GM21526 (cell line): ENCODE results near the gene RPH3AL.

Source experiments
- ATAC-seq: cut with Tn5 transposase; IDR thresholded peaks from one replicate; pipeline ENCODE4 v1.9.1; 2021; ENCODE audit warnings: moderate library complexity; ENCODE audit not compliant: unreplicated experiment, low FRiP score

RPH3AL gene

GRCh38 chr17:266219-266618 is 86.4 kb downstream of the RPH3AL start:
- no peak for ATAC-seq

- no peak for ATAC-seq
Observed at GRCh38 chr17:265718-266117, 86.9 kb downstream of the RPH3AL start.

GRCh38 chr17:263773-264172 is 88.8 kb downstream of the RPH3AL start:
- no peak for ATAC-seq

DNA sequence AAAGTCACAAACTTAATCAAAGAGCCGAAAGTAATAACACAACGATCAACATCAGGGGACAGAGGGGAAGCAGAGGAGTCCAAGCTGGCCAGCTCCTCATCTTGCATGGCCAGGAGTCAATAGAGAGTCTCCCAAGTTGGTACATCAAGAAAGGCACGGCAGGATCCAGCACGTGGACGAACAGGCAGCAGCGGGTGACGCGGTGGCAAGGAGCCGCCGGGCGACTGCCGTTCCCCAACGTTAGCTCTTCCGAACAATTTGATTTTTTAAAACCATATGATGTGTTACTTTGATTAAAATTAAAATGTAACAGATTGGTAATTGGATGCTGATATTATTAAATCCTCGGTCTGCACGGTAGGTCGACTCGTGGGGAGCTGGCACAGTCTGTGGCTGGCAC is 89.3 kb downstream of the RPH3AL start:
- no peak for ATAC-seq

- ATAC-seq = no peak
Observed at GRCh38 chr17:261635-262034, 91.0 kb downstream of the RPH3AL start.

- no peak for ATAC-seq
Observed at GRCh38 chr17:260944-261343, 91.7 kb downstream of the RPH3AL start.

GRCh38 chr17:260031-260791 is 92.4 kb downstream of the RPH3AL start:
- ATAC-seq = no peak

- ATAC-seq = no peak
Observed at GRCh38 chr17:259341-259976, 93.1 kb downstream of the RPH3AL start.

DNA sequence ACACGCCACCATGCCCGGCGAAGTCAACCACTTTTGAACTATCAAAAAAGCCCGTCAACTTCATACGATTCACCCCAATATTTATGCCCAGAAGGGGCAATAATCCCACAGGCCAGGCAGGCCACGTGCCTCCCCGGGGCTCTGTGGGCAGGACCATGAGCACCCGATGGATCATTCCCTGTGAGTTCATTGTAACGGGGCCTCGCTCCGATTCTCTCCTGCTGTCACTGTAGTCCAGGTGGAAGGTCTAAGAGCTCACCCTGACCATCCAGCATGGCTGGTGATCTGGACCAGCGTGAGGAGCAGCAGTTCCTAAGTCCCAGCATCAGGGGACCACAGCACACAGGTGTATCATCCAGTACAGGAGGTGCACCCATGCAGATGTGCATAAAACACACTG is 93.7 kb downstream of the RPH3AL start:
- ATAC-seq = no peak

DNA sequence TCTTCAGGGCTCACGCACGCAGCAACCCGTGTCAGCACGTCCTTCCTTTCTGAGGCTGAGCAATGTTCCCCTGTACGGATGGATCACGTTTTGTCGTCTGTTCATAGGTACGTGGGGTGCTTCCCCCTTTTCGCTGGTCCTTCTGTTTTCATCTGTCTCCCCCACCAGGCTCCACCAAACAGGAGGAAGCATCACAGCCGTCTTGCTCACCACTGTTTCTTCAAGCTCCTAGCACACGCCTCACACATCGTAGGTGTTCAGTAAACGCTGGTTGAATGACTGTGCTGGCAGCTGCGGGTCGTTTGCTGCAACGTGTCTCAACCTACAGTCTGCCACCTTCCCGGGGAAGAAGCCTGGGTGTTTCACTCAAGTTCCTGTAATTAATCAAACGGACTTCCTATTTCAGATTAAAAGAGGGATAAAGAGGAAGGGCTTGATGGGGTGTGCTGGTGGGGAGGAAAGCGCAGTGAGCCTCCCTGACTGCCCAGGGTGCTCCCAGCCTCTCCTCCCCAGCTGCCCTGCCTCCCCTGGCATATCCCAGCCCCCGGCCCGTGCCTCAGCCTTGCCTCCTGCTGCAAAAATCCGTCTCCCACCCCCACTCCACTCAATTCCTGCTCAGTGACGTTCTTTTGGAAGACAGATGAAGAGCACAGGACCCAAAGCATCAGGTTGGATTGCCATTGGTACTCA is 94.4 kb downstream of the RPH3AL start:
- ATAC-seq = no peak

- no peak for ATAC-seq
Observed at GRCh38 chr17:253091-253846, 99.3 kb downstream of the RPH3AL start.

GRCh38 chr17:252456-252855 is 100.2 kb downstream of the RPH3AL start:
- no peak for ATAC-seq

DNA sequence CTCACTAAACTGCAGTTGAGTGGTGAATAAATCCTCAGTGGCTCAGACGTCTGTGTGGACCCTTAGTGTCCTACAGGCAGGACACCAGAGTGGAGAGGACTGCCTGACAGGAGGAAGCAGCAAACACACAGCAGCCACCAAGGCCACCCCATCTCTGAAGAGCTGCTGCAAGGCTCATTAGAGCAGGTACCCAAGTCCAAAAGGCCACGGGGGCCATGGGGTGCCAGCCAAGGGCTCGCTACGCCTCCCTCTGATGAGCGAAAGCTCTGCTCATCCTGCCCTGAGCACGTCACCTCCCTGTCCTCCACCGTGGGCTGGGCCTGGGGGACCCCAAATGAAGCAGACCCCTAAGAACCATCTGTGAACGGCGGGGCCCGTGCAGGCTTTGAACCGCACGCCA is 101.1 kb downstream of the RPH3AL start:
- ATAC-seq = no peak

- no peak for ATAC-seq
Observed at GRCh38 chr17:250487-251300, 101.9 kb downstream of the RPH3AL start.

GRCh38 chr17:249236-249993 is 103.2 kb downstream of the RPH3AL start:
- ATAC-seq = no peak

- ATAC-seq = no peak
Observed at GRCh38 chr17:248337-249235, 104.0 kb downstream of the RPH3AL start.

DNA sequence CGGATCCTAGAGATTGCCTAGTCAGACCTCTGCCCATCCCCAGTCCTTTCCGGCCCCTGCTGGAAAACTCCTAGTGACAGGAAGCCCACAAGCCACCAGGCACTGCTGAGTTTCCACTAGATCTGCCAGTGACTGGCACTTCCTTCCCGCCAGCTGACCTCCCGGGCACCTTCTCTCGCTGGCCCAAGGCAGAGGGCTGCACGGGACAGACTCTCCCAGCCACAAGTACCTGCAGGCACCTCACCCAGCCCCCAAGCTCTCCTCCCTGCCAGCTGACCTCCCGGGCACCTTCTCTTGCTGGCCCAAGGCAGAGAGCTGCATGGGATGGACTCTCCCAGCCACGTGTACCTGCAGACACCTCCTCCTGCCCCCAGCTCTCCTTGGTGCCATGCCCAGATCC is 104.8 kb downstream of the RPH3AL start:
- ATAC-seq = no peak

DNA sequence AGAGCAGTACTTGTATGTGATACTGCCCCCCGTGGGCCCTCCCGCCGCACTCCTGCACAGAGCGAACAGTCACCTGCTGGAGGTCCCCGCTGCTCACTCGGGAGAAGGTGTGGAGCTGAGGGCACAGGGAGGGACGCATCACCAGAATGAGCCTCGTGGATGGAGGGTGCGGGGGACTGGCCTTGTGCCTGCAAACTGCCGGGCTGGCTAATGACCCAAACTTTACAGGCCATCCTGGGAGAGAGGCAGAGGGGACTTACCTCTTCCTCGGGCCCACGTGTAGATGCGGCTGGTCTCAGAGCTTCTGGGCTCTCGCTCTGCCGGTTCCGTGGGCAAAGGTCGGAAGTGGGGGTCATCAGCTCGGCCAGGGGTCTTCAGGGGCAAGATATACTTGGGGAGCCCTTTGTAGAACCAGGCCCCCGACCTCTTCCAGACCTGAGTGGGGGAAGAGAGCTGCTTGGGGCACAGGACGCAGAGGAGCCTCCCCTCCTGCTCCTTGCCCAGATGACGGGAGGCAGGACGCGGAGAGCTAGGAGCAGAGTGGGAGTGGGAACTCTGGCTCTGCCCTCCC is 105.7 kb downstream of the RPH3AL start:
- ATAC-seq = no peak
